GM21360 (cell line): ENCODE measurements around the gene HTR7.
"Not testable (repeated sequence)": the region's sequence is repeated elsewhere in the genome, so short reads cannot be mapped to it uniquely, and the experiment has no call there.

Source experiments
- ATAC-seq: cut with Tn5 transposase; IDR thresholded peaks from one replicate; pipeline ENCODE4 v1.9.1; 2021; ENCODE audit warnings: mild to moderate bottlenecking, moderate library complexity; ENCODE audit not compliant: unreplicated experiment

The HTR7 gene

DNA sequence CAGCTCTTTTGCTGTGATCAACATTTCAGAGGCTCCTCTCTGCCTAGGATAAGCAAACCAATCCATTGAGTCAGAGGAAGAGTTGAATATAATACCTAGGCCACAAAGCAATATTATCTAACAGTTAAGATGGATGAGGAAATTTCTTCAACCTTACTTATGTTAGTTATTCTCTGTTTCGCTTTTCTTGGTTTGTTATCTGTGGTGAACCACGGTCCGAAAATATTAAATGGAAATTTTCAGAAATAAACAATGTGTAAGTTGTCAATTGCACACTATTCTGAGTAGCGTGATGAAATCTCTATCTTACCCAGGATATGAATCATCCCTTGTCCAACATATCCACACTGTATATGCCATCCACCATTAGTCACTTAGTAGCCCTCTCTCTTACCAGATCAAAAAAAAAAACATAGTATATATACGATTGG lies 1.5 kb upstream of the HTR7 start:
- ATAC-seq: no peak

DNA sequence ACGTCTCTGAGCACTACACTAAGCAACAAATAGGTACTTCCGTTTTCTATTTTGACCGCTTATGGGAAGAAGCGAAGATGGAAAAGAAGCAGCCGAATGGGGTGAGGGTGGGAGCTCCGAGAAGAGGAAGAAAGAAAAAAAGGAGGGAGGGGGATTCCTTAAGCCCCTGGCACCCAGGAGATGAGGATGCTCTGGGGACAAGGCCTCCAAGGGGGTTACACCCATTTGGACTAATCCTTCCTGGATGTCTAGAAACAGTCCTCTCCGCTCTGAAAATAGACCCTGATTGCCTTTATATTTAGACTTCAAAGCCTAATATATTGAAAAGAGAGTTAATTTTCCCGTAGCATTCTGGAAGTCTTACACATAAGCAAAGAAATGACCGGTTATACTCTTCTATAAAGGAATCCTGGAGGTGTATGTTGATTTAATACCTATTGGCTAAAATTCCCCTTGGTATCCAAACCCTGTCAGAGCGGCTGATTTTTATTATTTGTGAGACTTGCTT lies 676 bp upstream of the HTR7 start:
- no peak for ATAC-seq

DNA sequence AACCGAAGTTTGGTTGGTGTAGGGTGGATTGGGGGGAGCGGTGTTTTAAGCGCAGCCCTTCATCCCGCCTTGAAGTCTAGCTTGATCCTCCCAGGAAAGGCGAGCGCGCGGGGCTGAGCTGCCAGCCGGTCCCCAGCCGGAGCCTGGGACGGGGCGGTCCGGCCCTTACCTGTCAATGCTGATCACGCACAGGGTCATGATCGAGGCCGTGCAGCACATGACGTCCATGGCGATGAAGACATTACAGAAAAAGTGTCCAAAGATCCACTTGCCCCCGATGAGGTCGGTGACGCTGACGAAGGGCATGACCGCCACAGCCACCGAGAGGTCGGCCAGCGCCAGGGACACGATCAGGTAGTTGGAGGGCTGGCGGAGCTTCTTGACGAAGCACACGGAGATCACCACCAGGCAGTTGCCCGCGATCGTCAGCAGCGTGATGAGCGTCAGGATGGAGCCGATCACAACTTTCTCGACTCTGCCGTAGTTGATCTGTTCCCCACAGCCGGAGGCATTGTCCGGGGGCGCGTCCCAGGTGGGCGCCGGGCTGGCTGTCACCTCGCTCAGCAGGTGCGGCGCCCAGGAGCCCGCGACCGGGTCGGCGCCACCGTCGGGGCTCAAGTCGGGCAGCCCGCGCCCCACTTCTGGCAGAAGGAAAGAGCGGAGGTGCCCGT lies 740 bp downstream of the HTR7 start:
- ATAC-seq: no peak

DNA sequence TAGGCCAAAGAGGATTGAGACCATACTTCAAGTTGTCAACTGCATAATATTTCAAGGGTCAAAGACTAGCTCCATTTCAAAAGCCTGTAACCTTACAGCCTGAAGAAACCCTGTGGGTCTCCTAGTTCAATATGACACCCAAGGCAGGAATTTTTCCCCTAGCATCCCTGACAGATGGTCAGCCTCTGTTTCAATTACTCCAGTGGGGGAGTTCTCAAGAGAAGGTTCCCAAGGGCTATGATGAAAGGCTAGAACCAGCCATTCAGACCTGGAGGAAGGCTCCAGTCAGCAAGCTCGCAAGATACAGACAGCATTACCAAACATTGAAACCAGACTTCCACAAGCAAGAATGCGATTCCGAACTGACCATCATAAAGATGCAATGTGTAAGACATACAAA lies 1.6 kb downstream of the HTR7 start:
- ATAC-seq: no peak

DNA sequence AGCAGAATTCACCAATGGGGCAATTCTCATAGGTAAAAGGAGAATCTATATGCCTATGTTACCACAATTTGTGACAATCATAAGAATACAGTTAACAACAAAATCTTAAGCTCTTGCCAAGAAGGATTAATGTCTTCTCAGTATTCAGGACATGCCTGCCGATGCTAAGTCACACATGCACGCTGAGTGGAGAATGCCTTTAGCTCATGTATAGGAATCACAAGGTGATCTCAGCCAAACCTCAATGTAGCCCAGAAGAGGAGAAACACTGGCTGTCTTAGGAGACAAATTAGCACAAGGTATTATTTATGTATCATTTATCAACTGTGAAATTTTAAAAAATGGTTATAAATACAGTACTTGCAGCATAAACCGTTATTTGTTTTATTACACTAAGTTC lies 2.7 kb downstream of the HTR7 start:
- ATAC-seq: no peak

DNA sequence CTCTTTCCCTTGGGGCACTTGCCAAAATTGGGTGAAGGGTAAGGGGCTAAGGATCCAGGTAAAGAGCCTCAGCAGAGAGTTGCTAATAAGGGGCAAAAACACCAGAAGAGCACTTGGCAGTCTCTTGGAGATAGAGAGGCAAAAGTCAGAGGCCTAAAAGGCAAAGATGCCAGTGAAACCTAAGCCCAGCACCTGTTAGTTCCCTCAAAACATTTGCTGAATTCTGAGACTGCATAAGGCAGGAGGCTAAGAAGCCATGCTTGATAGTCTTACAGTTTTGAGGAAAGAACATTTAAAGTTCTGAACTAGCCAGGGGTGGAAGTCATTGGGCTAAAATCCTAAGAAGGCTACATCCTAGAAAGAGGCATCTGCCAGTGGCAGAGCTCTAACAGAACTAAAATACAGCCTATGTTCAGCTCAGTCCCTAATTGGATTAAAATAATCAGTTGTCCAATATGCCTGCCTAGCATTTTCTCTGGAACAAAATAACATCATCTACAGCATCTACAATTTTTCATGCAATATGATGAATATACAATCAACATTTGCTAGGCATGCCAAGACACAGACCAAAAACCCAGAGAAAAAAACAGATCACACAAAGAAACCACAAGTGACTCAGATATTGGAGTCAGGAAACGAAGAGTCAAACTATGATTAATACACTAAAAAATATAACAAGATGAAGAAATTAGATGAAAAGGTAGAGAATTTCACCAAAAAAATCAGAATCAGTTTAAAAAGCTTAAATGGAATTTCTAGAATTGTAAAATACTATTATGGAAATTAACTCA lies 7.7 kb downstream of the HTR7 start:
- ATAC-seq: no peak

DNA sequence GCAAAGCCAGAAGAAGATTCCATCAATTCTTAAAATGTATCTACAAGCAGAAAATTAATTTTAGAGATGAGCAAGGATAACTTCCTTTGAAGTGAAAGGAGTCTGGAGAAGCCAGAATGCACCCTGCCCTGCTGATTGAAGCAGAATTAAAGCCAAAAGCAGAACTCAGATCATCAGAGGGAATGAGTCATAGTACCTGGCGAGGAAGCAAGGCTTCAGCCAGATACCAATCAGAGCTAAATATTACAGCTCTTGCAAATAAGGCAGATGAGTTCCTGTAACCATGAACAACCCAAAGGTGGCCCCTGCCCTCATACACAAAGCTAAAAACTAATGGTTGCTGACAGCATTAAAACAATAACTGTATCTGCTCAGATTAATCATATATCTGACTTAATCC lies 10.4 kb downstream of the HTR7 start:
- no peak for ATAC-seq

DNA sequence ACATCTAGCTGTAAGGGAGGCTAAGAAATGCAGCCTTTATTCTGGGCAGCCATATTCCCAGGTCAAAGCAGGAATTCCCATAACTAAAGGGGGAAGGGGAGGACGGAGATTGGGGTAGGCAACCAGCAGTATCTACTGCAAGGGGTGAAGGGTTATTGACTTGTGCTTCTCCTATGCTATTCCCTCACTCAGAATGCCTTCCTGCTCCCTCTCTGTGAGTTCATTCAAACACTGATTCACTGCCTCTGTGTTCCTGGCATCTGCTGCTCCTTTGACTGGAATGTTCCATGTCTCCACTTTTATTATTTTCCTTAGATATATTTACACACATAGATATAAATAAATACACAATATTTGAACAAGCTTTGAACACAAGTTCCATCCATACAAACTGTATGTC lies 11.1 kb downstream of the HTR7 start:
- ATAC-seq: no peak

DNA sequence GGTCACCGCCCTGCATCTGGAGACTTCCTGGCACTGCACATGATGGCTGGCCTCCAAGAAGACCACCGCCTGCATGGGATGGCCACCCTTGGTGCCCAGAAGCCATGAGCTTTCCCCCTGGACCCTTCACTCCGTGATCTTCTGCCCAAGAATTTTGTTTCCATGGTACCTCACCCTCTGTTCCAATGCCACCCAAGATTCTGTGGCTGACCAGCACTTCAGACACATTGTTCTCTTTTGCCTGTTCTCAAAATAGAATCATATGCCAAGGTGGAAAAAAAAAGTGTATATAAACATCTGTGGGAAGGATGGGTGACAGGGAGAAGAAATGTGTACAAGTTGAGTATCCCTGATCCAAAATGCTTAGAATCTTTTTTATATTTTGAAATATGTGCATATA lies 12.1 kb downstream of the HTR7 start:
- ATAC-seq: no peak

DNA sequence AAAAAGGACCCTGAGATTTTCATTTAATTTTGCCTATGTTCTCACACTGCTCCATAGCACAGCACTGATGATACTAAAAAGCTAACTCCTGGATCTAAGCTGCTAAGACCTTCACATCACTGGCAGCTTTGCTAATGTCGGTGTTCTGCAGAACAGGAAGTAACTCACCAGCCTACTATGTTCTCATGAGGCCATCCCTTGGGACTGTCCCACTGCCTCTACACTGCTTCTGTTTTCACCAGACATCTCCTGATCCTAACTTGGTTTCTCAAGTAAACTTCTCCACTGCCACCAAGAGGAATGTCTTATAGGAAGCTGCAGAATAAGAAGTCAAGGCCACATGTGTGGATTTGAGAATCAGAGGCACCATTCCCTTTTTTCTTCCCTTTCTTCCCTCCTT lies 15.1 kb downstream of the HTR7 start:
- ATAC-seq: no peak

DNA sequence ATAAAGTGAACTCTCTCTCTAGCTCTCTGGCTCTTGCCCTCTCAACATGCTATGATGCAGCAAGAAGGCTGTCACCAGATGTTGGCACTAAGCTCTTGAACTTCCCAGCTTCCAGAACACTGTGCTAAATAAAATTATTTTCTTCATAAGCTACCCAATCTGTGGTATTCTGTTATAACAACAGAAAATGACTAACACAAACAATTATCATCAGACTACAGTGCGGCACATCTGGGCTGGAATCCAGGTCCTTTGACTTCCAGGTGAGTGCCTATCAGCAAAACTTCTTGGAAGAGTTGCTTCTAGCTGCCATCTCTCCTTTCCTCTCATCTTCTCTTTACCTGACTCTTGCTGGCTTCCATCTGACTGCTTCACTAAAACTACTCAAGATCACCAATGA lies 20.4 kb downstream of the HTR7 start:
- no peak for ATAC-seq

DNA sequence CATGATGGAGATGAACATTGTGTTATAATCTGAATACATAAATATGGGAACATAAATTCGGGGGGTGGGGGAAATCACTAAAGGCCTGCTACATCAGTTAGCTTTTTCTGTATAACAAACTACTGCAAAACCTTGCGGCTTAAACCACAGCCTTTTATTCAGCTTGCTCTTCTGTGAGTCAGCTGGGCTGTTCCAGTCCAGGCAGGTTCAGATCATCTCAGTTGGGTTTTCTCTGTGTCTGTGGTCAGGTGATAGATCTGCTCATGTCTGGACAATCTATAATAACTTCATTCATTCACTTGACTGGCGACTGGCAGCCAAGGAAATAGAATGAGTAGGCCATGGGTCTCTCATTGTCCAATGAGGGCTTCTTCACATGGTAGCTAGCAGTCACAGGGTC lies 23.5 kb downstream of the HTR7 start:
- no peak for ATAC-seq

DNA sequence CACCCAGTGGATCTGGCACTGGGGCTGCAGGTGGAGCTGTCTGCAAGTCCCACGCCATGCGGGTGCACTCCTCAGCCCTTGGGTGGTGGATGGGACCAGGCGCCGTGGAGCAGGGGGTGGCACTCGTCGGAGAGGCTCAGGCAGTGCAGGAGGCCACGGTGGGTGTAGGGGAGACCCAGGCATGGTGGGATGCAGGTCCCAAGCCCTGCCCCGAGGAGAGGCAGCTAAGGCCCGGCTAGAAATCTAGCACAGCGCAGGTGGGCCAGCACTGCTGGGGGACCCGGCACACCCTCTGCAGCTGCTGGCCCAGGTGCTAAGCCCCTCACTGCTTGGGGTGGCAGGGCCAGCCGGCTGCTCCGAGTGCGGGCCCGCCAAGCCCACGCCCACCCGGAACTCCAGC lies 25.7 kb downstream of the HTR7 start:
- ATAC-seq: no peak

DNA sequence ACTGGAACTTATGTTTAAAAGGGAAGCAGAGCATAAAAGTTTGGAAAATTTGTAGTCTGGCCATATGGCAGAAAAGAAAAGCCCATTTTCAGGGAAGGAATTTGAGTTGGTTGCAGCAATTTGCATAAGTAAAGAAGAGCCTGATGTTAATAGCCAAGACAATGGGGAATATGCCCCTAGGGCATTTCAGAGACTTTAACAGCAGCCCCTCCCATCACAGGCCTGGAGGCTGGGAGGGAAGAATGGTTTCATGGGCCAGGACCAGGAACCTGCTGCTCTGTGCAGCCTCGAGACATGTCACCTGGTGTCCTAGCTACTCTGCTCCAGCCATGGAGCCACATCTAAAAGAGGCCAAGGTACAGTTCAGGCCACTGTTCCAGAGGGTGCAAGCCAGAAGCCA lies 35.3 kb downstream of the HTR7 start:
- no peak for ATAC-seq

DNA sequence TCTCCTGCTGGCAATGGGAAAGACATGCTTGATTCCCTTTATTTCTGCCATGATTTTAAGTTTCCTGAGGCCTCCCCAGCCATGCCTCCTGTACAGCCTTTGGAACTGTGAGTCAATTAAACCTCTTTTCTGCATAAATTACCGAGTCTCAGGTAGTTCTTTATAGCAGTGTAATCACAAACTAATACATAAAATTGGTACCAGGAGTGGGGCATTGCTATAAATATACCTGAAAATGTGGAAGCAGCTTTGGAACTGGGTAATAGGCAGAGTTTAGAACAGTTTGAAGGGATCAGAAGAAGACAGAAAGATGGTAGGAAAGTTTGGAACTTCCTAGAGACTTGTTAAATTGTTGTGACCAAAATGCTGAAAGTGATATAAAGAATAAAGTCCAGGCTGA lies 36.0 kb downstream of the HTR7 start:
- ATAC-seq: not testable (repeated sequence)

DNA sequence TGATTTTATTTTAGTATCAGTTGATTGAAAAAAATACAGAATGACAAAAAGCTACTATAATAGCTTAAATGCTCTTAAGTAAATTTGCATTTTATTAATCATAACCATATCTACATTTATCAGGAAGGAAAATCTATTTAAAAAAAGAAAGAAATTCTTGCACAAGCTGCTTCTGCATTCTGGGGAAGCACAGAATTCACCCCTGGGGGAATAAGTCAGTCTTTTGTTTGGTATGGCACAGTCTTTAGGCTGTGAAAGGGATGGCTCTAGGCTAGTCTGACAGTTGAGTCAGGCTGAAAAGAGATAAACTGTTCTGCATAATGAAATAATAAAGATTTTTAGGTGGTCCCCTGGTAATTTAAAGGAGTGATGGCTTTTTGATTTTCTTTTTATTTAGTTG lies 37.9 kb downstream of the HTR7 start:
- ATAC-seq: no peak

DNA sequence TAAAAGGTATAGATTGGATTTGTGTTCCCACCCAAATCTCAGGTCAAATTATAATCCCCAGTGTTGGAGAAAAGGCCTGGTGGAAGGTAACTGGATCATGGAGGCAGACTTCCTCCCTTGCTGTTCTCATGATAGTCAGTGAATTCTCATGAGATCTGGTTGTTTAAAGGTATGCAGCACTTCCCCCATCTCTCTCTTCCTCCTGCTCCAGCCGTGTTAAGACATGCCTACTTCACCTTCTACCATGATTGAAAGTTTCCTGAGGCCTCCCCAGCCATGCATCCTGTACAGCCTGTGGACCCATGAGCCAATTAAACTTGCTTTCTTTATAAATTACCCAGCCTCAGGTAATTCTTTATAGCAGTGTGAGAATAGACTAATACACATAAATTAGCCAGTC lies 39.1 kb downstream of the HTR7 start:
- ATAC-seq: no peak

DNA sequence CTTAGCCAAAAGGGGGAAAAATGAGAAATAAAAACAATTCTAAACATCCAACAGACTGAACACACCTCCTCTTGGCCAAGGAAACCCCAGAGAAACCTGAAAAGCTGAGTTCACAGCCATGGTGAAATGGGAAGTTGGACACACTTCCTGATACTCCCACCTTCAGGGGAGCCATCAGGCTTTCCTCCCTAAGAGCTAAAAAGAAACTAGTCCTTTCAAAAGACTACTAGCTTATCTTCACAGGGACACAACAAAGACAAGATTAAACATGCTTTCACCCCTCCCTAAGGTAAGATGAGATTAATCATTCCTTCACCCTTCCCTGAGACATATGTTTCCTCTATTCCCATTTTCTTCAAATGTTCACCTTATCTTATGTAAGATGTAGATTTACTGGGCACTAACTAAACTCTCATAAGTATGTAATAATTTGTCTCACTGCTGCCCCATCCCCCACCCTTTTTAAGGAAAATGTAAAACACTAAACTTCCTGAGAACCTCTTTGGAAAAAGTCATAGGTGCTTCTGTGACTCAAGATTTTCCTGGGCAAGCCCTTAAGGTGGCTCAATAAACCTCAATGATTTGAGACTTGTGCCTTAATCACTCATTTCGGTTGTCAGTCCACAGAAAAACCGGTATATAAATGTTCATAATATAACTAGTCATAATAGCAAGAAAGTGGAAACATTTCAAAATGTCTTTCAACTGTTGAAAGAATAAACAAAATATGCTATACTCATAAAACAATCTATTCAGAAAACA lies 40.5 kb downstream of the HTR7 start:
- no peak for ATAC-seq

DNA sequence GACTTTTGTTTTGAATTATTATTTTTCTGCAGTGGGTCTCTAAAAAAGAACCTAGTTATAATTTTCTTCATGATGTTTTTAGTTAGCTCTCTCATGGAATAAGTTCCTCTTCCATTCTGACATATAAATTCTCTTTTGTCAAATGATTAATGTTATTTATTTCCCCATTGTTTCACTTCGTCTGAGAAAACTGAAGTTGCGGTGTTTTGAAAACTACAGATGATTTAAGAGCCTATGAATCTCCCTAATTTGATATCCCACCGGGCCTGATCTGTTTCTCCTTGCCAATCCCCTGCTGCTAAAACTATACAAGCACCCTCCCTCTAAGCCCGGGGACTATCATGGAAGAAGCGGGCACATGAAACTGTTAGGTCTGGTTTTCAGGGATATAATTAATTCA lies 41.4 kb downstream of the HTR7 start:
- no peak for ATAC-seq

DNA sequence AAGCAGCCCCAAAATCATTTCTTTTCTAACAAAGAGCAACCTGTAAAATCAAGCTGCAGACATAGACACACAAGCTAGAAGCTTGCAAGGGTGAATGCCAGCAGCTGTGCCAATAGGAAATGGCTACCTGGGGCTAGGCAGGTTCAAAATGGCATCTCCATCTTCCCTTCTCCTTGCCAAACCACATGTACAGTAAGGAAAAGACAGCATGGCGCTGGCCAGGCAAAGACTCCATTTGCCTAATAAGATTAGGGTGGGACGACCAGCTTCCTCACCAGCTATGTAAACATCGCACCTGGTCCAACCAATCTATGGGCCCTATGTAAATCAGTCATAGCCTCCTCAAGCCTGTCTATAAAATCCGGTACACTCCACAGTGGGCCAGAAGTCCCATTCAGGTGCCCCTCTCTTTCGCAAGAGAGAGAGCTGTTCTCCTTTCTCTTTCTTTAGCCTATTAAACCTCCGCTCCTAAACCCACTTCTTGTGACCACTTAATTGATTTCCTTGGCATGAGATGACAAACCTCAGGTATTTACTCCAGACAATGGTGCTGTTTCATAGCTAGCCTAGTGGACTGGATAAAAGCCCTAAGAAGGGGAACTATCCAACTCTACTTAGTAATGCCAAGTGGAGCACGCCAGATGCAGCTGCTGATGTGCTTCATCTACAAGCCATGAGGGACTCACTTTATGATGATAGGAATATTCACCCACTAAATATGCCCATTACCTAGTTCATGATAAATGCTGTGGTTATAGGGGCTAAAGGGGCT lies 44.1 kb downstream of the HTR7 start:
- no peak for ATAC-seq

DNA sequence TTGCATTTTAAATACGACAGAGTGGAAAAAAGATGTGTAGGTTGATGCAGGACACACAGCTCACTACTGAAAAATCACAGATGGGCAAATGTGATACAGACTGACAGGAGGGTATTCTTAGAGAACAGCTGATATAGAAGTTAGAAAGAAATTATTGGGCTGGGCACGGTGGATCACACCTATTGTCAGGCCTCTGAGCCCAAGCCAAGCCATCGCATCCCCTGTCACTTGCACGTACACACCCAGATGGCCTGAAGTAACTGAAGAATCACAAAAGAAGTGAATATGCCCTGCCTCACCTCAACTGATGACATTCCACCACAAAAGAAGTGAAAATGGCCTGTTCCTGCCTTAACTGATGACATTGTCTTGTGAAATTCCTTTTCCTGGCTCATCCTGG lies 50.7 kb downstream of the HTR7 start:
- not testable (repeated sequence) for ATAC-seq
